ENCODE measurements around the gene ZNF430. TPM values are rescaled to one million over a fixed set of nuclear protein-coding genes. Genes with fewer than 3 reads are reported as not detected.
A peak's percentile ranks its signal among the peaks of the same experiment; 100 is the strongest.

ZNF430 gene
- total RNA-seq, 1 experiment from 2014 or later = 13.9 TPM

GRCh38 chr19:21082011-21082975 is 61.8 kb downstream of the ZNF430 start, which contains the start of gene ZNF714:
Gene ZNF714, plus strand, starts transcription at chr19:21082203. Its CDS starts 16,066 bp downstream, at chr19:21098269.
- no TSS peak for BruUV-seq (replicated peaks)
- CTCF ChIA-PET = interaction anchor here (0.7 kb wide), 1 partner anchor 76 kb away, joined by 3 read pairs; no protein-coding TSS in a partner anchor

GRCh38 chr19:21084343-21084742 is 63.9 kb downstream of the ZNF430 start:
- H3K4me3 Mint-ChIP-seq (ENCODE audit: unreplicated experiment) = no peak overlapping the region
- H3K4me1 Mint-ChIP-seq (ENCODE audit: insufficient read depth, unreplicated experiment) = peaks cover 8% of the 10 kb centered on the region
- no peaks in the 10 kb centered on the region for H3K27me3 Mint-ChIP-seq (ENCODE audit: insufficient read depth, unreplicated experiment)
- BruUV-seq (replicated peaks) = no TSS peak
- no peak overlapping the region for H3K27ac Mint-ChIP-seq (ENCODE audit: low read depth, unreplicated experiment)
- intact Hi-C loops (cut with micrococcal nuclease) = loop anchor here (5.0 kb wide), 2 partner anchors 58 to 62 kb away; partner anchors contain the start of genes ZNF430 and ZNF431
- no peak for TF ChIP-seq CTCF (IDR thresholded peaks at IDR 0.05; ENCODE audit: unreplicated experiment)
- POLR2A ChIA-PET = interaction anchor here (0.6 to 3.7 kb wide), 4 partner anchors 13 to 276 kb away, joined by 3 to 24 read pairs (median 3); partner anchors contain the start of gene ZNF431
- no peaks in the 10 kb centered on the region for H3K9me3 Mint-ChIP-seq (ENCODE audit: unreplicated experiment)
- CTCF ChIA-PET = interaction anchor here (0.6 kb wide), 1 partner anchor 672 kb away, joined by 5 read pairs; no protein-coding TSS in a partner anchor
- peaks cover 25% of the 10 kb centered on the region for H3K36me3 Mint-ChIP-seq (ENCODE audit: insufficient read depth, unreplicated experiment)
- DNase-seq (ENCODE audit: unreplicated experiment) = peak; percentile 60

More at GRCh38 chr19:21082011-21082975, 61.8 kb downstream of the ZNF430 start, which contains the start of gene ZNF714:
- peak within 1 kb of the TSS; percentile 96 for H3K27ac Mint-ChIP-seq (ENCODE audit: low read depth, unreplicated experiment)
- peaks cover 8% of the 10 kb centered on the region for H3K4me1 Mint-ChIP-seq (ENCODE audit: insufficient read depth, unreplicated experiment)
- peak within 1 kb of the TSS; percentile 94 for H3K4me3 Mint-ChIP-seq (ENCODE audit: unreplicated experiment)
- no peak for TF ChIP-seq CTCF (IDR thresholded peaks at IDR 0.05; ENCODE audit: unreplicated experiment)
- H3K36me3 Mint-ChIP-seq (ENCODE audit: insufficient read depth, unreplicated experiment) = peaks cover 27% of the 10 kb centered on the region
- no peaks in the 10 kb centered on the region for H3K27me3 Mint-ChIP-seq (ENCODE audit: insufficient read depth, unreplicated experiment)
- peak; percentile 95 for DNase-seq (ENCODE audit: unreplicated experiment)
- POLR2A ChIA-PET = interaction anchor here (0.6 to 3.7 kb wide), 6 partner anchors 16 to 517 kb away, joined by 3 to 24 read pairs (median 5); partner anchors contain the start of genes ZNF430, ZNF431 and ZNF737
- intact Hi-C loops (cut with micrococcal nuclease) = loop anchor here (5.0 kb wide), 2 partner anchors 60 kb away; partner anchors contain the start of genes ZNF430 and ZNF431
- H3K9me3 Mint-ChIP-seq (ENCODE audit: unreplicated experiment) = no peaks in the 10 kb centered on the region

GRCh38 chr19:21087871-21088270 is 67.4 kb downstream of the ZNF430 start:
- Mint-ChIP-seq H3K36me3 (ENCODE audit: insufficient read depth, unreplicated experiment) (peaks cover 13% of the 10 kb centered on the region), H3K9me3 (ENCODE audit: unreplicated experiment) (no peaks in the 10 kb centered on the region), H3K27ac (ENCODE audit: low read depth, unreplicated experiment) (no peak overlapping the region), H3K27me3 (ENCODE audit: insufficient read depth, unreplicated experiment) (no peaks in the 10 kb centered on the region), H3K4me1 (ENCODE audit: insufficient read depth, unreplicated experiment) (peaks cover 15% of the 10 kb centered on the region), H3K4me3 (ENCODE audit: unreplicated experiment) (no peak overlapping the region)
- no peak for TF ChIP-seq CTCF (IDR thresholded peaks at IDR 0.05; ENCODE audit: unreplicated experiment)
- intact Hi-C loops (cut with micrococcal nuclease) = no loop called here
- no peak for DNase-seq (ENCODE audit: unreplicated experiment)
- POLR2A ChIA-PET = no interaction called here
- BruUV-seq (replicated peaks) = no TSS peak
- CTCF ChIA-PET = no interaction called here

- H3K36me3 Mint-ChIP-seq (ENCODE audit: insufficient read depth, unreplicated experiment) = peaks cover 9% of the 10 kb centered on the region
- H3K4me1 Mint-ChIP-seq (ENCODE audit: insufficient read depth, unreplicated experiment) = peaks cover 7% of the 10 kb centered on the region
- CTCF ChIA-PET = no interaction called here
- POLR2A ChIA-PET = interaction anchor here (1.3 kb wide), 1 partner anchor 61 kb away, joined by 4 read pairs; no protein-coding TSS in a partner anchor
- H3K9me3 Mint-ChIP-seq (ENCODE audit: unreplicated experiment) = no peaks in the 10 kb centered on the region
- H3K27me3 Mint-ChIP-seq (ENCODE audit: insufficient read depth, unreplicated experiment) = no peaks in the 10 kb centered on the region
- peak; percentile 22 for DNase-seq (ENCODE audit: unreplicated experiment)
- intact Hi-C loops (cut with micrococcal nuclease) = no loop called here
- BruUV-seq (replicated peaks) = no TSS peak
- TF ChIP-seq CTCF (IDR thresholded peaks at IDR 0.05; ENCODE audit: unreplicated experiment) = no peak
- no peak overlapping the region for H3K4me3 Mint-ChIP-seq (ENCODE audit: unreplicated experiment)
- peak overlapping the region; percentile 81 for H3K27ac Mint-ChIP-seq (ENCODE audit: low read depth, unreplicated experiment)
These were observed 71.7 kb downstream of the ZNF430 start for GRCh38 chr19:21092109-21092508.

Measured in MCF 10A (cell line).